ENCODE results near the gene PRR5L.

The PRR5L gene

DNA sequence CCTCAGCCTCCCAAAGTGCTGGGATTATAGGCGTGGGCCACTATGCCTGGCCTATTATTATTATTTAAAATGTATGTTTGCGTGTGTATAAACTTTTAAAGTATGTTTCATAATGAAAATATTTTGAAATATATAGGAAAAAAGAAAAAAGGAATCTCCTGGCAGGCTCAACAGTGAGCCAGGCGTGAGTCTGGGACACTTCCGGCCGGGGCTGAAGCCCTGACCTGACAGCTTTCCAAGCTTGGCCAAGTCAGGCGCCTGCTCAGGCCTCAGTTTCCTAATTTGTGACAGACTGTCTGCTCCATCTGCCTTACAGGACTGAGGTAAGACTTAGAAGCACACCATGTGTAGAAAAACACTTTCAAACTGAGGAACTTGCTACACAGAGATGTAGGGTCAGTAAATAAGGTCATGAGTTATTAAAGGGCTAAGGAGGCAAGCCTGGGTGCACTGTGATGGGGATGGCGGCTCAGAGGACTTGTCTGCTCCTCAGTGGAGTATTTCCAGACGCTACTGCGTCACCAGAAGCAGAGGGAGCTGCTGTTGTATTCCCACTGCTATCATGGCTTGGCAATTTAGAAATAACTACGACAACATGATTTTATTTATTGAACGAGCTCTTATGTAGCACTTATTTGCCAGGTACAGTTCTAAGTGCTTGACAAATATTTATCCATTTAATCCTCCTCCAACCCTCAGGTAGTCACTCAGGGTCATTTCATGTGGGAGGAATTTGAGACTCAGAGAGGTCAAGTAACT lies 100.1 kb downstream of the PRR5L start:
- TF ChIP-seq POLR2AphosphoS5 (IDR thresholded peaks at IDR 0.05; ENCODE audit: low read depth, low read length) = no peak
- no peak for TF ChIP-seq TAF1 (IDR thresholded peaks at IDR 0.05; ENCODE audit: borderline replicate concordance, insufficient read depth, low read length)
- TF ChIP-seq FOXP2 (optimal IDR thresholded peaks at IDR 0.05; ENCODE audit: borderline replicate concordance, extremely low read depth, extremely low read length, insufficient read depth) = no peak
- TF ChIP-seq, protein P1, sequence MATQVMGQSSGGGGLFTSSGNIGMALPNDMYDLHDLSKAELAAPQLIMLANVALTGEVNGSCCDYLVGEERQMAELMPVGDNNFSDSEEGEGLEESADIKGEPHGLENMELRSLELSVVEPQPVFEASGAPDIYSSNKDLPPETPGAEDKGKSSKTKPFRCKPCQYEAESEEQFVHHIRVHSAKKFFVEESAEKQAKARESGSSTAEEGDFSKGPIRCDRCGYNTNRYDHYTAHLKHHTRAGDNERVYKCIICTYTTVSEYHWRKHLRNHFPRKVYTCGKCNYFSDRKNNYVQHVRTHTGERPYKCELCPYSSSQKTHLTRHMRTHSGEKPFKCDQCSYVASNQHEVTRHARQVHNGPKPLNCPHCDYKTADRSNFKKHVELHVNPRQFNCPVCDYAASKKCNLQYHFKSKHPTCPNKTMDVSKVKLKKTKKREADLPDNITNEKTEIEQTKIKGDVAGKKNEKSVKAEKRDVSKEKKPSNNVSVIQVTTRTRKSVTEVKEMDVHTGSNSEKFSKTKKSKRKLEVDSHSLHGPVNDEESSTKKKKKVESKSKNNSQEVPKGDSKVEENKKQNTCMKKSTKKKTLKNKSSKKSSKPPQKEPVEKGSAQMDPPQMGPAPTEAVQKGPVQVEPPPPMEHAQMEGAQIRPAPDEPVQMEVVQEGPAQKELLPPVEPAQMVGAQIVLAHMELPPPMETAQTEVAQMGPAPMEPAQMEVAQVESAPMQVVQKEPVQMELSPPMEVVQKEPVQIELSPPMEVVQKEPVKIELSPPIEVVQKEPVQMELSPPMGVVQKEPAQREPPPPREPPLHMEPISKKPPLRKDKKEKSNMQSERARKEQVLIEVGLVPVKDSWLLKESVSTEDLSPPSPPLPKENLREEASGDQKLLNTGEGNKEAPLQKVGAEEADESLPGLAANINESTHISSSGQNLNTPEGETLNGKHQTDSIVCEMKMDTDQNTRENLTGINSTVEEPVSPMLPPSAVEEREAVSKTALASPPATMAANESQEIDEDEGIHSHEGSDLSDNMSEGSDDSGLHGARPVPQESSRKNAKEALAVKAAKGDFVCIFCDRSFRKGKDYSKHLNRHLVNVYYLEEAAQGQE (IDR thresholded peaks at IDR 0.05; ENCODE audit: insufficient read depth in 1 of 2, low read depth in 2 of 2, low read length in 2 of 2) = no peak
- no peak for TF ChIP-seq SIN3A (IDR thresholded peaks at IDR 0.05; ENCODE audit: borderline replicate concordance, insufficient read depth, low read length)

DNA sequence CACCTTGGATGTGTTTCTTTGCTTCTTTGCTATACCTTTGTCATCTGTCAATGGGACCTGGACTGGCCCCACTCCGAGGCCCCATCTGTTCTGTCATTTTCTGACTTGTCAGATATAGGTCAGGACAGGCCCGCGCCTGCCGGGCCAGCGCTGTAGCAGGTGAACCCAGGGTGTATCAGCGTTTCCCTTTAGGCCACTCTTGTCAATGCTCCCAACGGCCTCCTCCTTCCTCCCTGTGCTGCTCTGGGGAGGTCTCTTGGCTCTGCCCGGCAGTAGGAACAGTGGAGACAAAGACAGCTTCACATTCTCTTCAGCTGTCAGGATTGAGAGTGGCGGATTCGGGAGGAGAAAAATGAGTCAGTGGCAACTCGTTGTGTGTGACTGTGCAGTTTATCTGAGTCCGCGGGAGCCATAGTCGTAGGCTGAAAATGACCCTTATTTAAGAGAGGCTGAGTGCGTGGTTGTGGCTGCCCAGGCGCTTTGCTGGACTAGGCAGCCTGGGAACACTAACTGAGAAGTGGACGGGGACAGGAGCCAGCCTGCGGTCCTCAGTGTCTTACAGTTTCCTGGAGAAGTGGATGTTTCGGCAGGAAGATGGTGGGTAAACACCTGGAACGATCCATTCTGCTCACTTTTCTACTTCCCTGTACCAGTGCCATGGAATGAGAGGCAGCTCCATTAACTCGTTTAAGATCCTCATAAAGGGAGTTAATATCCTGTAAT lies 102.3 kb downstream of the PRR5L start:
- TF ChIP-seq POLR2AphosphoS5 (IDR thresholded peaks at IDR 0.05; ENCODE audit: low read depth, low read length) = no peak
- TF ChIP-seq FOXP2 (optimal IDR thresholded peaks at IDR 0.05; ENCODE audit: borderline replicate concordance, extremely low read depth, extremely low read length, insufficient read depth) = no peak
- TF ChIP-seq TAF1 (IDR thresholded peaks at IDR 0.05; ENCODE audit: borderline replicate concordance, insufficient read depth, low read length) = no peak
- TF ChIP-seq, protein P1 (IDR thresholded peaks at IDR 0.05; ENCODE audit: insufficient read depth in 1 of 2, low read depth in 2 of 2, low read length in 2 of 2) = no peak
- TF ChIP-seq SIN3A (IDR thresholded peaks at IDR 0.05; ENCODE audit: borderline replicate concordance, insufficient read depth, low read length) = no peak

DNA sequence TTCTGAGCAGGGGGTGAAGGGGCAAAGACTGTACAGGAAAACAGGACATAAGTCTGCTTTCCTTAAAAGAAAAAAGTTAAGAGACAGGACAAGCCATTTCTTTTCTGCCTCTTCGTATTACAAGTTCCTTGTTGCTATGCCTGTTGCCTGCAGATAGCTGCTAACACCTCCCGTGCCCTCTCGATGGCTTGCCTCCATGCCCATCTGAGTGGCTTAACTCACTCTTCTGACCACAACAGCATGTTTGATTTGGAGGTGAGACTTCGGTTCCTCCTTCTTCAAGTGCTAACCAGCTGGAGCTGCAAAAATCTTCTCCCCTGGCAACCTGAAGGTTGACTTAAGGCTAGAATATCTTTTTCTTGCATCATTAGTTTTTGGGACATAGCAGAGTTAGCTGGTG lies 103.1 kb downstream of the PRR5L start:
- no peak for TF ChIP-seq FOXP2 (optimal IDR thresholded peaks at IDR 0.05; ENCODE audit: borderline replicate concordance, extremely low read depth, extremely low read length, insufficient read depth)
- TF ChIP-seq, protein P1 (IDR thresholded peaks at IDR 0.05; ENCODE audit: insufficient read depth in 1 of 2, low read depth in 2 of 2, low read length in 2 of 2) = no peak
- TF ChIP-seq TAF1 (IDR thresholded peaks at IDR 0.05; ENCODE audit: borderline replicate concordance, insufficient read depth, low read length) = no peak
- no peak for TF ChIP-seq SIN3A (IDR thresholded peaks at IDR 0.05; ENCODE audit: borderline replicate concordance, insufficient read depth, low read length)
- no peak for TF ChIP-seq POLR2AphosphoS5 (IDR thresholded peaks at IDR 0.05; ENCODE audit: low read depth, low read length)

DNA sequence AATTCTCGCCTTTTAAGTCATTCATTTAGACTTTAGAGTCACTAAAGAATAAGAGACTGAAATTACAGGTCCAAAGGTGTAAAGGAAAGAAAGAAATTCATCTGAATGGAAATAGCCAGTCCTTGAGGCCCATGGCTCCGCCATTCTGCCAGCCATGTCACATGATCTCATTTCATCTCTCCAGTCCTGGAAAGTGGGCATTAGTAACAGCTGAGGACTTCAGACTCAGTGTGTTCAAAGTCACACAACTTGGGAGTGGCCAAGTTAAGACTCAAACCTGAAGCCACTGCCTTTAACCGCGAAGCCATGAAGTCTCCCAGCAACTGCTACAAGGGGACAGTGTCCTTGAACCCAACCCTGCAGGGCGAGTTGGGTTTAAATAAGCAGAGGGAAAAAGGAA lies 103.7 kb downstream of the PRR5L start:
- TF ChIP-seq, protein P1 (IDR thresholded peaks at IDR 0.05; ENCODE audit: insufficient read depth in 1 of 2, low read depth in 2 of 2, low read length in 2 of 2) = no peak
- TF ChIP-seq POLR2AphosphoS5 (IDR thresholded peaks at IDR 0.05; ENCODE audit: low read depth, low read length) = no peak
- TF ChIP-seq SIN3A (IDR thresholded peaks at IDR 0.05; ENCODE audit: borderline replicate concordance, insufficient read depth, low read length) = no peak
- no peak for TF ChIP-seq FOXP2 (optimal IDR thresholded peaks at IDR 0.05; ENCODE audit: borderline replicate concordance, extremely low read depth, extremely low read length, insufficient read depth)
- no peak for TF ChIP-seq TAF1 (IDR thresholded peaks at IDR 0.05; ENCODE audit: borderline replicate concordance, insufficient read depth, low read length)

All from PFSK-1 (cell line).